Measurements from ENCODE around the gene ANO4.

GRCh38 chr12:101019201-101019600, 224.6 kb downstream of the ANO4 start:
- TF ChIP-seq CTCF (conservative IDR thresholded peaks at IDR 0.05): no peak
- no peak for TF ChIP-seq ZFX (IDR thresholded peaks at IDR 0.05)
